K562 (cell line): ENCODE results near the gene DHX32. TPM values are rescaled to one million over a fixed set of nuclear protein-coding genes. Genes with fewer than 3 reads are reported as not detected.

Experiments
- ATAC-seq: fragments of 200-7000 bp; cut with Tn5 transposase; 3 replicates; pipeline ENCODE4 v1.9.1; 2020; ENCODE audit warnings: moderate library complexity
- BruUV-seq: library from RNA; stranded (reverse); fragments of 400-500 nt; replicated peaks from 2 replicates; lab custom pipeline; 2021; lab: Mats Ljungman, UMichigan
- CTCF ChIA-PET: fragments of 300-600 bp; formaldehyde crosslinking; extraction: SDS; loops from one replicate; lab custom pipeline; 2021; ENCODE audit warnings: low intra/inter-chr PET ratio; lab: Yijun Ruan, JAX
- POLR2A ChIA-PET: fragments of 300-600, 350-650 bp; sonication (Branson Sonifier 250); formaldehyde crosslinking; extraction: SDS; loops from one replicate; lab custom pipeline; 2021; ENCODE audit warnings: antibody characterized with exemption, inconsistent platforms; lab: Yijun Ruan, JAX
- DNase-seq, 4 experiments: peaks; one replicate each; pipeline versions ENCODE4 v3.0.0 to v3.0.0-alpha.2; 2011 to 2018; ENCODE audit warnings: low spot score in 3 of 4, mixed read lengths in 3 of 4; ENCODE audit errors: extremely low read depth in 1 of 4
- FAIRE-seq: peaks from 2 replicates; lab custom pipeline; 2011; peaks lifted over from hg19 to GRCh38; lab: Jason Lieb, UNC
- H2AFZ ChIP-seq: 2 replicates; pipeline ENCODE4 v1.6.0; 2011; ENCODE audit warnings: low read depth, low read length, control low read depth, inconsistent platforms
- H3K27ac ChIP-seq: fragments of 200-600 bp; 3 replicates; pipeline ENCODE4 v1.8.0; 2011; ENCODE audit warnings: low read depth, mild to moderate bottlenecking, control low read depth, inconsistent platforms, low read length, moderate library complexity, mixed read lengths; ENCODE audit errors: extremely low read depth
- H3K27me3 ChIP-seq, 2 experiments: fragments of 300-600 bp in 1 of 2; 2 replicates in 1 of 2; 3 replicates in 1 of 2; pipeline versions ENCODE4 v1.6.0 to v1.8.0; 2011; ENCODE audit warnings: inconsistent platforms in 2 of 2, low read length in 2 of 2, mild to moderate bottlenecking in 1 of 2, mixed read lengths in 1 of 2, moderate library complexity in 1 of 2; ENCODE audit not compliant: control insufficient read depth in 2 of 2, insufficient read depth in 2 of 2
- H3K36me3 ChIP-seq: fragments of 300-600 bp; 3 replicates; pipeline ENCODE4 v1.8.0; 2011; ENCODE audit warnings: mild to moderate bottlenecking, low read length, inconsistent platforms; ENCODE audit not compliant: control insufficient read depth, insufficient read depth
- H3K4me1 ChIP-seq, 2 experiments: fragments of 200-600 bp in 1 of 2; replicated peaks in 1 of 2; 2 replicates in 1 of 2; 3 replicates in 1 of 2; pipeline versions ENCODE4 v1.5.1 to v1.8.0; 2011; ENCODE audit warnings: inconsistent platforms in 2 of 2, low read length in 2 of 2, mild to moderate bottlenecking in 1 of 2, mixed read lengths in 1 of 2, moderate library complexity in 1 of 2; ENCODE audit not compliant: control insufficient read depth in 2 of 2, insufficient read depth in 2 of 2
- H3K4me2 ChIP-seq: 2 replicates; pipeline ENCODE4 v1.6.1; 2011; ENCODE audit warnings: low read length, control low read depth, inconsistent platforms, mixed read lengths; ENCODE audit not compliant: insufficient read depth
- H3K4me3 ChIP-seq: fragments of 200-600 bp; sonication (generic), shearing (Covaris generic); 2 replicates; pipeline ENCODE4 v1.5.1; 2016; ENCODE audit warnings: control low read depth, inconsistent platforms
- H3K79me2 ChIP-seq: fragments of 200-600 bp; 3 replicates; pipeline ENCODE4 v1.8.0; 2011; ENCODE audit warnings: low read length, inconsistent platforms; ENCODE audit not compliant: control insufficient read depth, insufficient read depth
- H3K9ac ChIP-seq, 2 experiments: 2 replicates each; pipeline versions ENCODE4 v1.6.0 to v1.6.1; 2011; ENCODE audit warnings: low read depth in 2 of 2, low read length in 2 of 2, control low read depth in 1 of 2, inconsistent platforms in 1 of 2, mild to moderate bottlenecking in 1 of 2, mixed read lengths in 1 of 2; ENCODE audit not compliant: insufficient read depth in 1 of 2
- H3K9me1 ChIP-seq: one replicate; pipeline ENCODE4 v1.6.0; 2011; ENCODE audit warnings: inconsistent platforms, mild to moderate bottlenecking, low read length, moderate library complexity; ENCODE audit not compliant: control insufficient read depth, insufficient read depth
- H3K9me3 ChIP-seq: replicated peaks from 2 replicates; pipeline ENCODE4 v1.5.1; 2011; ENCODE audit warnings: low read depth, low read length, inconsistent platforms; ENCODE audit not compliant: control insufficient read depth, insufficient read depth
- H4K20me1 ChIP-seq: replicated peaks from 2 replicates; pipeline ENCODE4 v1.6.1; 2011; ENCODE audit warnings: low read length, inconsistent platforms, mixed read lengths; ENCODE audit not compliant: control insufficient read depth, insufficient read depth
- ASH1L ChIP-seq: fragments of 450-650 bp; IDR thresholded peaks from 2 replicates; pipeline ENCODE4 v1.6.1; 2018; ENCODE audit warnings: borderline replicate concordance, mild to moderate bottlenecking, low read depth; ENCODE audit not compliant: partially characterized antibody
- CBFA2T2 ChIP-seq: fragments of 450-650 bp; conservative IDR thresholded peaks from 2 replicates; pipeline ENCODE4 v1.6.1; 2017; ENCODE audit warnings: mild to moderate bottlenecking
- CBX3 ChIP-seq, 2 experiments: IDR thresholded peaks; 1 replicate in 1 of 2; 2 replicates in 1 of 2; pipeline ENCODE4 v1.6.1; 2012; ENCODE audit warnings: inconsistent platforms in 2 of 2, low read length in 2 of 2, borderline replicate concordance in 1 of 2, control low read depth in 1 of 2
- CREBBP ChIP-seq: IDR thresholded peaks from one replicate; pipeline ENCODE4 v1.6.1; 2012; ENCODE audit warnings: low read depth, mild to moderate bottlenecking, control low read depth, inconsistent platforms, low read length
- DEAF1 ChIP-seq: fragments of 450-650 bp; formaldehyde crosslinking; IDR thresholded peaks from 2 replicates; pipeline ENCODE4 v1.4.0; 2020; ENCODE audit warnings: mild to moderate bottlenecking, moderate library complexity
- HEY1 ChIP-seq: fragments of 250-450 bp; sonication (Bioruptor Pico); IDR thresholded peaks from 2 replicates; pipeline ENCODE4 v1.5.0; 2020; ENCODE audit warnings: mild to moderate bottlenecking, moderate library complexity, borderline replicate concordance
- MBD1 ChIP-seq: fragments of 250-450 bp; sonication (Bioruptor Pico); IDR thresholded peaks from 2 replicates; pipeline ENCODE4 v1.8.0; 2022; ENCODE audit warnings: inconsistent platforms
- MBD2 ChIP-seq: sonication (generic); IDR thresholded peaks from 2 replicates; pipeline ENCODE4 v1.6.1; 2016; ENCODE audit warnings: low read depth, borderline replicate concordance
- NR1H2 ChIP-seq: sonication (generic); formaldehyde crosslinking; IDR thresholded peaks from 2 replicates; pipeline ENCODE4 v1.4.0; 2020; ENCODE audit warnings: mild to moderate bottlenecking, missing genetic modification reagents
- PTTG1 ChIP-seq: fragments of 450-650 bp; IDR thresholded peaks from 2 replicates; pipeline ENCODE4 v1.6.1; 2016; ENCODE audit warnings: low read depth, mild to moderate bottlenecking, missing genetic modification characterization, missing compliant biosample characterization
- ZKSCAN3 ChIP-seq: fragments of 250-450 bp; sonication (Bioruptor Pico); IDR thresholded peaks from 2 replicates; pipeline ENCODE4 v1.4.0; 2020
- WGBS: fragments of 100-300 bp; shearing (Covaris generic); methylation state at CpG from one replicate; pipeline ENCODE4 v1.1.6; 2016; ENCODE audit warnings: low coverage, mixed read lengths; ENCODE audit not compliant: insufficient coverage; ENCODE audit errors: missing lambda C conversion rate; 5-methylcytosine and 5-hydroxymethylcytosine counted together
- in situ Hi-C: fragments of 300-500 bp; cut with MboI; formaldehyde crosslinking; loops from 4 replicates; pipeline ENCODE4 v1.15.0; 2018; ENCODE audit warnings: inconsistent platforms, mixed read lengths
- intact Hi-C: fragments of 100-400 bp; cut with micrococcal nuclease; formaldehyde crosslinking; loops from 2 replicates; pipeline ENCODE4 v1.14.2; 2022
- polyA plus RNA-seq, 8 experiments: library from polyadenylated mRNA; depleted of rRNA in 4 of 8; stranded (reverse) in 5 of 8; unstranded in 3 of 8; fragments of >200 nt; fragmentation: Nextera tagmentation in 2 of 8; fragmentation: Illumina TruSeq in 1 of 8; extraction: Ambion mirVana in 2 of 8; extraction: Trizol in 1 of 8; gene quantifications; 2 replicates each; pipeline versions ENCODE4 v1.2.1 to v1.2.3, GENCODE V29; 2011 to 2014; ENCODE audit warnings: inconsistent platforms in 1 of 8, missing spikeins in 1 of 8
- total RNA-seq, 7 experiments: library from RNA; depleted of rRNA in 6 of 7; stranded (reverse); fragments of >200 nt in 6 of 7; fragmentation: Illumina TruSeq in 2 of 7; extraction: Trizol in 2 of 7; gene quantifications; 2 replicates each; pipeline versions ENCODE4 v1.2.1 to v1.2.3, GENCODE V29; 2011 to 2021; ENCODE audit warnings: low replicate concordance in 1 of 7

Gene DHX32
- total and polyA plus RNA-seq, 9 of the 15 experiments (the other 6 are each of a cell fraction or from before 2014, with no cell fraction given): 5.8 to 23.5 (median 17.5) TPM

- FAIRE-seq: no peak
- H3K9me1 ChIP-seq: no peaks in the 10 kb centered on the region
- ATAC-seq: no peak
- peaks cover 81% of the 10 kb centered on the region for H3K36me3 ChIP-seq
- H3K27me3 ChIP-seq: no peaks in the 10 kb centered on the region
- no peak overlapping the region for H3K4me3 ChIP-seq
- in situ Hi-C loops (no loop called here), intact Hi-C loops (no loop called here)
- whole genome bisulfite sequencing: 64% methylated on average over 2 of the region's 3 CpGs
- no peaks in the 10 kb centered on the region; a peak in 1 of 5 replicates for H3K4me1 ChIP-seq
- ChIA-PET POLR2A (no interaction called here), CTCF (no interaction called here)
- H4K20me1 ChIP-seq: 0 out of 2 replicates have a peak, but pooled peaks cover 4% of the 10 kb centered on the region
- no peak overlapping the region for H2AFZ ChIP-seq
- H3K9ac ChIP-seq: no peak overlapping the region
- BruUV-seq: no TSS peak
- no peaks in the 10 kb centered on the region for H3K79me2 ChIP-seq
- DNase-seq: no peak
- TF ChIP-seq CBX3 (IDR thresholded peaks at IDR 0.05; ENCODE audit: borderline replicate concordance in 1 of 2, low read length in 2 of 2): no peak
- no peak for TF ChIP-seq PTTG1 (tag)
- no peak for TF ChIP-seq HEY1 (CRISPR knock-in tag)
- no peak for TF ChIP-seq MBD1
- TF ChIP-seq CREBBP: no peak
- TF ChIP-seq NR1H2 (CRISPR knock-in tag): no peak
- TF ChIP-seq ASH1L: no peak
- TF ChIP-seq MBD2: no peak
- TF ChIP-seq CBFA2T2: no peak
- no peak for TF ChIP-seq DEAF1
- TF ChIP-seq ZKSCAN3: no peak
- no peaks in the 10 kb centered on the region for H3K9me3 ChIP-seq
- H3K27ac ChIP-seq: no peak overlapping the region
- no peak overlapping the region for H3K4me2 ChIP-seq
These were observed 40.1 kb downstream of the DHX32 start for GRCh38 chr10:125840955-125841354.
